ENCODE data around the gene MYO9A.

- TF ChIP-seq SIN3A (IDR thresholded peaks at IDR 0.05; ENCODE audit: borderline replicate concordance, insufficient read depth, low read depth, low read length) (no peak), CTCF (IDR thresholded peaks at IDR 0.05) (no peak), REST (IDR thresholded peaks at IDR 0.05; ENCODE audit: insufficient read depth in 1 of 2, low read depth in 2 of 2, low read length in 1 of 2) (no peak)
Measured at GRCh38 chr15:72141171-72142084, 23.5 kb upstream of the MYO9A start.

All from Panc1 (cell line).